K562 (cell line): Measurements from ENCODE around the gene DOLPP1. TPM values are rescaled to one million over a fixed set of nuclear protein-coding genes. Genes with fewer than 3 reads are reported as not detected.

ENCODE experiments used
- ARID3B ChIP-seq: fragments of 250-450 bp; sonication (Bioruptor Pico); IDR thresholded peaks from 2 replicates; pipeline ENCODE4 v1.4.0; 2020; ENCODE audit warnings: borderline replicate concordance
- BRF1 ChIP-seq: IDR thresholded peaks from 3 replicates; pipeline ENCODE4 v1.6.1; 2011; ENCODE audit warnings: borderline replicate concordance, mild to moderate bottlenecking; ENCODE audit not compliant: insufficient read length; ENCODE audit errors: extremely low read depth
- CBX2 ChIP-seq: fragments of 200-600 bp; sonication (generic); IDR thresholded peaks from one replicate; pipeline ENCODE4 v1.6.1; 2012; ENCODE audit warnings: mild to moderate bottlenecking, low read length, inconsistent platforms; ENCODE audit not compliant: insufficient read depth, poor library complexity, severe bottlenecking
- EZH2 ChIP-seq: IDR thresholded peaks from 2 replicates; pipeline ENCODE4 v1.6.1; 2012; ENCODE audit warnings: low read depth, mild to moderate bottlenecking, inconsistent platforms, low read length, borderline replicate concordance
- KLF10 ChIP-seq: fragments of 250-450 bp; sonication (Bioruptor Pico); IDR thresholded peaks from 2 replicates; pipeline ENCODE4 v1.6.1; 2021; ENCODE audit warnings: matching md5 sums
- NCOA6 ChIP-seq: fragments of 450-650 bp; IDR thresholded peaks from 2 replicates; pipeline ENCODE4 v1.6.1; 2017; ENCODE audit warnings: mild to moderate bottlenecking
- POLR2AphosphoS5 ChIP-seq: IDR thresholded peaks from 2 replicates; pipeline ENCODE4 v1.6.1; 2011; ENCODE audit warnings: mild to moderate bottlenecking, low read depth, low read length, moderate library complexity; ENCODE audit not compliant: control insufficient read depth, insufficient read depth
- POU5F1 ChIP-seq: fragments of 150-350 bp; IDR thresholded peaks from 2 replicates; pipeline ENCODE4 v1.6.1; 2014; ENCODE audit warnings: borderline replicate concordance, low read length, low read depth, mild to moderate bottlenecking; ENCODE audit not compliant: partially characterized antibody
- RAD21 ChIP-seq, 2 experiments: fragments of 250-450 bp in 1 of 2; fragments of 450-650 bp in 1 of 2; sonication (Bioruptor Pico) in 1 of 2; formaldehyde crosslinking in 1 of 2; IDR thresholded peaks in 1 of 2; conservative IDR thresholded peaks in 1 of 2; 2 replicates each; pipeline versions ENCODE4 v1.4.0 to v1.8.0; 2020 to 2022; ENCODE audit warnings: mild to moderate bottlenecking in 2 of 2, moderate library complexity in 1 of 2
- SPI1 ChIP-seq: IDR thresholded peaks from 2 replicates; pipeline ENCODE4 v1.6.1; 2011; ENCODE audit warnings: low read depth, low read length, control low read depth, borderline replicate concordance
- U2AF2 ChIP-seq: fragments of 200-400 bp; formaldehyde crosslinking; optimal IDR thresholded peaks from 2 replicates; pipeline ENCODE3; 2017; ENCODE audit warnings: low read depth, mild to moderate bottlenecking, low read length
- USF2 ChIP-seq: sonication (generic); formaldehyde crosslinking; IDR thresholded peaks from 2 replicates; pipeline ENCODE4 v1.5.0; 2020; ENCODE audit warnings: missing genetic modification reagents
- ZBED1 ChIP-seq: IDR thresholded peaks from 2 replicates; pipeline ENCODE4 v1.6.1; 2014
- ZBTB26 ChIP-seq: fragments of 450-650 bp; formaldehyde crosslinking; IDR thresholded peaks from 2 replicates; pipeline ENCODE4 v1.4.0; 2022; ENCODE audit warnings: missing genetic modification characterization
- ZKSCAN8 ChIP-seq: fragments of 200-800 bp; sonication (Bioruptor generic); IDR thresholded peaks from 2 replicates; pipeline ENCODE4 v1.6.1; 2016; ENCODE audit warnings: missing genetic modification characterization, missing compliant biosample characterization
- ZNF324 ChIP-seq: fragments of 250-450 bp; sonication (Bioruptor Pico); IDR thresholded peaks from 2 replicates; pipeline ENCODE4 v1.4.0; 2020; ENCODE audit warnings: mild to moderate bottlenecking
- ZNF589 ChIP-seq: fragments of 200-800 bp; sonication (Bioruptor generic); IDR thresholded peaks from 2 replicates; pipeline ENCODE4 v1.6.1; 2016; ENCODE audit warnings: low read depth, missing genetic modification characterization, missing compliant biosample characterization
- ZNF695 ChIP-seq: fragments of 450-650 bp; formaldehyde crosslinking; IDR thresholded peaks from 2 replicates; pipeline ENCODE4 v1.4.0; 2020; ENCODE audit warnings: mild to moderate bottlenecking, moderate library complexity
- ZNF696 ChIP-seq: fragments of 250-450 bp; sonication (Bioruptor Pico); conservative IDR thresholded peaks from 2 replicates; pipeline ENCODE4 v1.4.0; 2020; ENCODE audit warnings: mild to moderate bottlenecking, moderate library complexity
- ZNF699 ChIP-seq: fragments of 250-450 bp; sonication (Bioruptor Pico); IDR thresholded peaks from 2 replicates; pipeline ENCODE4 v1.8.0; 2021; ENCODE audit warnings: mild to moderate bottlenecking, moderate library complexity; ENCODE audit not compliant: insufficient replicate concordance
- polyA plus RNA-seq, 8 experiments: library from polyadenylated mRNA; depleted of rRNA in 4 of 8; stranded (reverse) in 5 of 8; unstranded in 3 of 8; fragments of >200 nt; fragmentation: Nextera tagmentation in 2 of 8; fragmentation: Illumina TruSeq in 1 of 8; extraction: Ambion mirVana in 2 of 8; extraction: Trizol in 1 of 8; gene quantifications; 2 replicates each; pipeline versions ENCODE4 v1.2.1 to v1.2.3, GENCODE V29; 2011 to 2014; ENCODE audit warnings: inconsistent platforms in 1 of 8, missing spikeins in 1 of 8
- total RNA-seq, 7 experiments: library from RNA; depleted of rRNA in 6 of 7; stranded (reverse); fragments of >200 nt in 6 of 7; fragmentation: Illumina TruSeq in 2 of 7; extraction: Trizol in 2 of 7; gene quantifications; 2 replicates each; pipeline versions ENCODE4 v1.2.1 to v1.2.3, GENCODE V29; 2011 to 2021; ENCODE audit warnings: low replicate concordance in 1 of 7
- TF ChIP-seq, protein P1 (sequence below): fragments of 450-650 bp; IDR thresholded peaks from 2 replicates; pipeline ENCODE4 v1.6.1; 2016; ENCODE audit warnings: mild to moderate bottlenecking
- TF ChIP-seq, protein P2 (sequence below): IDR thresholded peaks from 2 replicates; pipeline ENCODE4 v1.6.1; 2011; ENCODE audit not compliant: insufficient read length; ENCODE audit errors: extremely low read depth

DOLPP1 gene
- total and polyA plus RNA-seq, 9 of the 15 experiments (the other 6 are each of a cell fraction or from before 2014, with no cell fraction given): 3.0 to 39.8 (median 30.5) TPM

DNA sequence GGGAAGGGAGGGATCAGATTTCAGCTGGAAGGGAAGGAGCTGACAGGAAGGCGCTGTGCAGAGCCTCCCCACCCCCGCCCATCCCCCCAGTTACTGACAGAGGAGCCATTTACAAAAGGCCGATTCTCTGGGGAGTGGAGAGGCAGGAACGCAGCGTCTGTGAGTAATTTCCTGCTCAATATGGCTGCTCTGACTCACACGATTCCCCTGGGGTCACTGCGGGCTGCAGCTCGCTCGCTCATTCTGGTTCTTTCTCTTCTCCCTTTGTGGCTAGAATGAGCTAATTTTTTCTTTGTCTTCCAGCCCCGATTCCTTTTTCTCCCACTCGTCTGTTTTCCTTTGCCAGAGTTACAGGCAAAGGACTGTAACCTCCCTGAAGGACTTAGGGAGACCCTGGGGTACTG lies 59.1 kb downstream of the DOLPP1 start (continued):
- no peak for TF ChIP-seq ZNF324 (CRISPR knock-in tag)
- TF ChIP-seq ZKSCAN8 (CRISPR knock-in tag): peak; percentile 27; the same call in 1 of the 2 replicates
- TF ChIP-seq U2AF2: no peak
- TF ChIP-seq, protein P1, sequence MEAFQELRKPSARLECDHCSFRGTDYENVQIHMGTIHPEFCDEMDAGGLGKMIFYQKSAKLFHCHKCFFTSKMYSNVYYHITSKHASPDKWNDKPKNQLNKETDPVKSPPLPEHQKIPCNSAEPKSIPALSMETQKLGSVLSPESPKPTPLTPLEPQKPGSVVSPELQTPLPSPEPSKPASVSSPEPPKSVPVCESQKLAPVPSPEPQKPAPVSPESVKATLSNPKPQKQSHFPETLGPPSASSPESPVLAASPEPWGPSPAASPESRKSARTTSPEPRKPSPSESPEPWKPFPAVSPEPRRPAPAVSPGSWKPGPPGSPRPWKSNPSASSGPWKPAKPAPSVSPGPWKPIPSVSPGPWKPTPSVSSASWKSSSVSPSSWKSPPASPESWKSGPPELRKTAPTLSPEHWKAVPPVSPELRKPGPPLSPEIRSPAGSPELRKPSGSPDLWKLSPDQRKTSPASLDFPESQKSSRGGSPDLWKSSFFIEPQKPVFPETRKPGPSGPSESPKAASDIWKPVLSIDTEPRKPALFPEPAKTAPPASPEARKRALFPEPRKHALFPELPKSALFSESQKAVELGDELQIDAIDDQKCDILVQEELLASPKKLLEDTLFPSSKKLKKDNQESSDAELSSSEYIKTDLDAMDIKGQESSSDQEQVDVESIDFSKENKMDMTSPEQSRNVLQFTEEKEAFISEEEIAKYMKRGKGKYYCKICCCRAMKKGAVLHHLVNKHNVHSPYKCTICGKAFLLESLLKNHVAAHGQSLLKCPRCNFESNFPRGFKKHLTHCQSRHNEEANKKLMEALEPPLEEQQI: no peak
- no peak for TF ChIP-seq POLR2AphosphoS5
- no peak for TF ChIP-seq USF2
- no peak for TF ChIP-seq ZBTB26 (CRISPR knock-in tag)
- TF ChIP-seq CBX2: no peak
- no peak for TF ChIP-seq BRF1
- TF ChIP-seq KLF10 (CRISPR knock-in tag): no peak
- TF ChIP-seq ZNF699 (CRISPR knock-in tag): no peak
- TF ChIP-seq ARID3B (CRISPR knock-in tag): no peak
- no peak for TF ChIP-seq POU5F1
- no peak for TF ChIP-seq ZNF695 (CRISPR knock-in tag)
- no peak for TF ChIP-seq EZH2
- TF ChIP-seq ZBED1: peak; percentile 53; the same call in 1 of the 2 replicates
- TF ChIP-seq ZNF589: 0 out of 2 replicates have a peak, but pooled peaks have one; percentile 15
- no peak for TF ChIP-seq SPI1
- no peak for TF ChIP-seq ZNF696 (CRISPR knock-in tag)
- no peak for TF ChIP-seq NCOA6
- TF ChIP-seq RAD21 (CRISPR knock-in tag; conservative IDR thresholded peaks at IDR 0.05 in 1 of 2, IDR thresholded peaks at IDR 0.05 in 1 of 2): no peak
- TF ChIP-seq, protein P2, sequence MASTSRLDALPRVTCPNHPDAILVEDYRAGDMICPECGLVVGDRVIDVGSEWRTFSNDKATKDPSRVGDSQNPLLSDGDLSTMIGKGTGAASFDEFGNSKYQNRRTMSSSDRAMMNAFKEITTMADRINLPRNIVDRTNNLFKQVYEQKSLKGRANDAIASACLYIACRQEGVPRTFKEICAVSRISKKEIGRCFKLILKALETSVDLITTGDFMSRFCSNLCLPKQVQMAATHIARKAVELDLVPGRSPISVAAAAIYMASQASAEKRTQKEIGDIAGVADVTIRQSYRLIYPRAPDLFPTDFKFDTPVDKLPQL: no peak
